Type B pancreatic cell (in vitro differentiated cells): ENCODE data around the gene KLF9. TPM values are rescaled to one million over a fixed set of nuclear protein-coding genes. Genes with fewer than 3 reads are reported as not detected.

Experiments
- DNase-seq: peaks from one replicate; pipeline ENCODE4 v3.0.0; 2021; ENCODE audit warnings: mixed read lengths; ENCODE audit not compliant: unreplicated experiment; ENCODE audit errors: extremely low spot score
- H3K27ac Mint-ChIP-seq: 2 replicates; pipeline ENCODE4 v1.8.0; 2021; ENCODE audit warnings: mild to moderate bottlenecking, mixed read lengths
- H3K27me3 Mint-ChIP-seq: 2 replicates; pipeline ENCODE4 v1.8.0; 2021; ENCODE audit warnings: mixed read lengths
- H3K36me3 Mint-ChIP-seq: 2 replicates; pipeline ENCODE4 v1.8.0; 2021; ENCODE audit warnings: mixed read lengths
- H3K4me1 Mint-ChIP-seq: one replicate; pipeline ENCODE4 v1.8.0; 2021; ENCODE audit warnings: mixed read lengths; ENCODE audit not compliant: unreplicated experiment
- H3K4me3 Mint-ChIP-seq: 2 replicates; pipeline ENCODE4 v1.8.0; 2021; ENCODE audit warnings: mild to moderate bottlenecking, mixed read lengths
- H3K9me3 Mint-ChIP-seq: 2 replicates; pipeline ENCODE4 v1.8.0; 2021; ENCODE audit warnings: mixed read lengths
- total RNA-seq: library from RNA; stranded (reverse); gene quantifications from 2 replicates; pipeline ENCODE4 v1.2.1, GENCODE V29; 2021; ENCODE audit warnings: low replicate concordance
- TF ChIP-seq, protein P1 (sequence below): fragments of 200-600 bp; sonication (generic); conservative IDR thresholded peaks from 2 replicates; pipeline ENCODE4 v1.5.0; 2021; ENCODE audit warnings: antibody characterized with exemption, mild to moderate bottlenecking

Gene KLF9
- total RNA-seq, 1 donor from 2014 or later = 16.7 TPM

DNA sequence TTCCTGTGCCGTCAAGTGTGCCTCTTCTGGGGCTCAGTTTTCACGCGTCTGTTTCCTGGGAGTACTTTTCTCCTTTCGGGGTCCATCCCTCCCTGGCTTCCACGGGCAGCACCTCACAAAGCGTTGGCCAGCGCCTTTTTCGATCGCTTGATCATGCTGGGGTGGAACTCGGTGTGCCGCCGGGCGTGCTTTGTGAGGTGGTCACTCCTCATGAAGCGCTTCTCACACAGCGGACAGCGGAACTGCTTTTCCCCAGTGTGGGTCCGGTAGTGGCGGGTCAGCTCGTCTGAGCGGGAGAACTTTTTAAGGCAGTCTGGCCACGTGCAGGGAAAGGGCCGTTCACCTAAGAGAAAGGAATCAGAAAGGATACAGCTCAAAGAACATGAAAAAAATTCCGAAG is 26.8 kb downstream of the KLF9 start:
- Mint-ChIP-seq H3K4me1 (peaks cover 24% of the 10 kb centered on the region), H3K27me3 (no peaks in the 10 kb centered on the region), H3K36me3 (peaks cover 14% of the 10 kb centered on the region), H3K4me3 (no peak overlapping the region), H3K27ac (no peak overlapping the region), H3K9me3 (no peaks in the 10 kb centered on the region)
- TF ChIP-seq, protein P1, sequence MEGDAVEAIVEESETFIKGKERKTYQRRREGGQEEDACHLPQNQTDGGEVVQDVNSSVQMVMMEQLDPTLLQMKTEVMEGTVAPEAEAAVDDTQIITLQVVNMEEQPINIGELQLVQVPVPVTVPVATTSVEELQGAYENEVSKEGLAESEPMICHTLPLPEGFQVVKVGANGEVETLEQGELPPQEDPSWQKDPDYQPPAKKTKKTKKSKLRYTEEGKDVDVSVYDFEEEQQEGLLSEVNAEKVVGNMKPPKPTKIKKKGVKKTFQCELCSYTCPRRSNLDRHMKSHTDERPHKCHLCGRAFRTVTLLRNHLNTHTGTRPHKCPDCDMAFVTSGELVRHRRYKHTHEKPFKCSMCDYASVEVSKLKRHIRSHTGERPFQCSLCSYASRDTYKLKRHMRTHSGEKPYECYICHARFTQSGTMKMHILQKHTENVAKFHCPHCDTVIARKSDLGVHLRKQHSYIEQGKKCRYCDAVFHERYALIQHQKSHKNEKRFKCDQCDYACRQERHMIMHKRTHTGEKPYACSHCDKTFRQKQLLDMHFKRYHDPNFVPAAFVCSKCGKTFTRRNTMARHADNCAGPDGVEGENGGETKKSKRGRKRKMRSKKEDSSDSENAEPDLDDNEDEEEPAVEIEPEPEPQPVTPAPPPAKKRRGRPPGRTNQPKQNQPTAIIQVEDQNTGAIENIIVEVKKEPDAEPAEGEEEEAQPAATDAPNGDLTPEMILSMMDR = no peak
- DNase-seq = no peak

DNA sequence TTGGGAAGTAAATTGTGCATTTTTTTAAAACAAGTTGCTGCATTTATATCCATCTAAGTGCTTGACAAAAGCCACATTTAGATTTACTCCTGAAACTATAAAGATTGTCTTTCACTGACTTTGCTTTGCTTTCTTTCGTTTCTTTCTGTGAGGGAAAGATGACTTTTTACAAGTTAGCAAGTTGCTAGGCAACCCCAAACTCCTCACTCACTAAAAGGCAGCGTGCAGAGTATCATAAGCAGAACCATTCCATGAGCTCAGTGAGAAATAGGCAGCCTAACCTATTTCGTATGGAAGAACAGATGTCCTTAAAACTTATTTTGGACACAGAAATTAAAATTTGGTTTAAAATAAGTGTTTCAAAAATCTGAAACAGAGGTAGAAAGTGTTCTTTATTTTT is 29.0 kb downstream of the KLF9 start:
- H3K36me3 Mint-ChIP-seq = peaks cover 14% of the 10 kb centered on the region

DNA sequence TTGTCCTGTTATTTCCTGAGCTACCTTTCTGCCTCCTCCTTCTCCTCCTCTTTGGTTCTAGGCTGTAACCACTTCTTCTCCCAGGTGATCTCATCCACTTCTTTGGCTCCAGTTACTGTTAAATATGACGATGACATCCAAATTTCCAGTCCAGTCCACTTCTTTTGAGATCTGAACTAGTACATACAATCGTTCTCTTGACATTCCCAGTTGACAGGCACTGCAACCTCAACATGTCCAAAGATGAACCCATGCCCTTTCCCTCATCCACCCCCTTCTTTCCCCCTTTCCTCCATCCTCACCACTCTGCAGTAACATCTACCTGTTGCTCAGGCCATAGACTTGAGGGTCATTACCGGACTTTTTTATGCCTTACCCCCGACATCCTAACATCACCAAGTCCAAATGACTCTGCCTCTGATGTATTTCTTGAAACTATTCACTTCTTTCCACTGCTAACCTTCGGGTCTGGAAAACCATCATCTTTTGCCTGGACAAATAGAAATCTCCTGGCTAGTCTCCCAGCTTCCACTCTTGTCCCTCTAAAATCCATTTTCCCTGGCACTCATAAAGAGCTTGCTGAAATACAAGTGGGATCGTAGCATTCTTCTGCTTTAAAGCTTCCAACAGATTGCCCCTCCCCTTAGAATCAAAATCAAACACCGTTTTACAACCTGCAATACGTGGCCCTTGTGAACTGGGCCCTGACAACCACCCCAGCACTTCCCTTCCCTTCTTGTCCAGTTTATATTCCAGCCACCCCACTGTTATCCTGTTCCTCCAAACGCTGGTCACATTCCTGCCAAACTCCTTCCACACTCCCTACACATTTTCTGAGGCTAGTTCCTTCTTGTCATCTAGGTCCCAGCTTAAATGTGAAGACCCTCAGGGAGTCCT is 31.5 kb downstream of the KLF9 start:
- Mint-ChIP-seq H3K4me3 (no peak overlapping the region), H3K27ac (no peak overlapping the region), H3K9me3 (no peaks in the 10 kb centered on the region), H3K27me3 (no peaks in the 10 kb centered on the region), H3K36me3 (peaks cover 5% of the 10 kb centered on the region), H3K4me1 (no peaks in the 10 kb centered on the region)
- no peak for DNase-seq
- TF ChIP-seq, protein P1 = no peak

More for the DNA sequence above, 29.0 kb downstream of the KLF9 start:
- Mint-ChIP-seq H3K4me3 (no peak overlapping the region), H3K4me1 (peaks cover 9% of the 10 kb centered on the region), H3K27ac (no peak overlapping the region), H3K27me3 (no peaks in the 10 kb centered on the region), H3K9me3 (no peaks in the 10 kb centered on the region)
- no peak for DNase-seq
- TF ChIP-seq, protein P1 = no peak

DNA sequence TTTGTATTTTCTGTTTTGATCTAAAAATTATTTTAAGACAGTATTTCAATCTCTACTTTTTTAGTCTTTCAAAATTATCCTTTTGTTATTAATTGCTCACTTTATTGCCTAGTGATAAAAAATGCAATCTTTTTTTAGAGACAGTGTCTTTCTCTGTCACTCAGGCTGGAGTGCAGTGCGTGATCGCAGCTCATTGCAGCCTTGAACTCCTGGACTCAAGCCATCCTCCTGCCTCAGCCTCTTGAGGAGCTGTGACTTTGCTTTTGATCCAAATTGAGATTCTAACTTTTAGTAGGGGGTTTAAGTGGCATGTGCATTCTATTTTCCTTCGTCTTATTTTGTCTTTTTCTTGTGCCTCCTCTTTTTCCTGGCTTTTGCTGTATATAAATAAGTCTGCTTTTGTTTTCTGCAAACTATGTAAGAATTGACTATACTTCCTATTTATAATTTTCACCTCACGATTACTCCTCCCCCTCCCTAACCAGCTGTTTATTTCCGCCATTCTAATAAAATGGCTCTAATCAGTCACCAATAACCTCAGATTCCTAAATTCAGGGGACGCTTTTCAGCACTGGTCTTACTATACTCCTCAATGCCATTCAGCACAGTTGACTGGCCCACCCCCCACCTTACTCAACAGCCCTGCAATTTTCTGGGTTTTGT is 32.3 kb downstream of the KLF9 start:
- TF ChIP-seq, protein P1 = no peak
- DNase-seq = no peak
- H3K36me3 Mint-ChIP-seq = no peaks in the 10 kb centered on the region
- no peaks in the 10 kb centered on the region for H3K9me3 Mint-ChIP-seq
- H3K4me1 Mint-ChIP-seq = no peaks in the 10 kb centered on the region
- H3K27ac Mint-ChIP-seq = no peak overlapping the region
- H3K27me3 Mint-ChIP-seq = no peaks in the 10 kb centered on the region
- H3K4me3 Mint-ChIP-seq = no peak overlapping the region

DNA sequence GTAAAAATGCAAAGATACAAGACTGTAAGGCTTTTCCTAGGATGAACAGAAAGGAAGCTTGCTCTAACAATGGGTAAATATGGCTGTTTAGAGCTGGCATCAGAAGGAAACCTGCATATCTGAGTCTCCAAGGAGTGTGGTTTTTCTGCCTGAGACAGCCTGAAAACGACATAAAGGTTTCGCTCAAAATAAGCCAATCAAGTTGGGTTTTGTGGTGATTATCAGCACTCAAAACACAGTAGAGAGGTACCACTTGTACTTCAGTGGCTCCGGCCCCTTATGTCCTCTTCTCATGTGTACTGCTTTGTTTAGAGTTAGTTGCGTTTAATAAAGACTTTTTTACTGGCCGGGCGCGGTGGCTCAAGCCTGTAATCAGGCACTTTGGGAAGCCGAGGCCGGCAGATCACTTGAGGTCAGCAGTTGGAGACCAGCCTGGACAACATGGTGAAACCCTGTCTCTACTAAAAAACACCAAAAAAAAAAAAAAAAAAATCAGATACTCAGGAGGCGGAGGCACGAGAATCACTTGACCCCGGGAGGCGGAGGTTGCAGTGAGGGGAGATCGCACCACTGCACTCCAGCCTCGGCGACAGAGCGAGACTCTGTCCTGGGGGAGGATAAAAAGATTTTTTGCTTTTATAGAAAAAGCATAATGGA is 39.4 kb downstream of the KLF9 start:
- Mint-ChIP-seq H3K27me3 (no peaks in the 10 kb centered on the region), H3K27ac (no peak overlapping the region), H3K4me1 (no peaks in the 10 kb centered on the region), H3K9me3 (no peaks in the 10 kb centered on the region), H3K4me3 (no peak overlapping the region), H3K36me3 (no peaks in the 10 kb centered on the region)
- TF ChIP-seq, protein P1 = no peak
- no peak for DNase-seq
